HG03135 (cell line): ENCODE measurements around the gene RBM39.
"Not testable (repeated sequence)": the region's sequence is repeated elsewhere in the genome, so short reads cannot be mapped to it uniquely, and the experiment has no call there.

Source experiments
- ATAC-seq: cut with Tn5 transposase; IDR thresholded peaks from one replicate; pipeline ENCODE4 v1.9.1; 2021; ENCODE audit warnings: mild to moderate bottlenecking, moderate library complexity; ENCODE audit not compliant: unreplicated experiment

The RBM39 gene

DNA sequence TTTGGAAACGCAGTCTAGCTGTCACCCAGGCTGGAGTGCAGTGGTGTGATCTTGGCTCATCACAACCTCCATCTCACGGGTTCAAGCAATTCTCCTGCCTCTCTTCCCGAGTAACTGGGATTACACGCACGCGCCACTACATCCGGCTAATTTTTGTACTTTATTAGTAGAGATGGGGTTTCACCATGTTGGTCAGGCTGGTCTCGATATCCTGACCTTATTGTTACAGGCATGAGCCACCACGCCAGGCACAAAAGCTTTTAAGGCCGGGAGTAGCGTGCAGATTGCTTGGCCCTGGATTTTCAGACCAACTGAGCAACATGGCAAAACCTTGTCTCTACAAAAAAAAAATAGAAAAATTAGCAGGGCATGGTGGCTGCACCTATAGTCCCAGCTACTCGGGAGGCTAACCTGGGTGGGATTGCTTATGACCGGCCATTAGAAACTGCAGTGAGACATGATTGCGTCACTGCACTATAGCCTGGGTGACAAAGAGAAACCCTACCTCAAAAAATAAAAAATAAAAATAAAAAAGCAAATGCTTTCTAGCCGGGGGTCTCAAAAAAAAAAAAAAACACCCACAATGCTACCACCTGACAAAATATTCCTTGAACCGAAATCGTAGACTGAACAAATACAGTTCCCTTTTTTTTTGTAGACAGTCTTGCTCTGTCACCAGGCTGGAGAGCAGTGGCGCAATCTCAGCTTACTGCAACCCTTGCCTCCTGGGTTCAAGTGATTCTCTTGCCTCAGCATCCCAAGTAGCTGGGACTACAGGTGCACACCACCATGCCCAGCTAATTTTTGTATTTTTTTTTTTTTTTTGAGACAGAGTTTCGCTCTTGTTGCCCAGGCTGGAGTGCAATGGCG lies 15.0 kb downstream of the RBM39 start:
- ATAC-seq: no peak

DNA sequence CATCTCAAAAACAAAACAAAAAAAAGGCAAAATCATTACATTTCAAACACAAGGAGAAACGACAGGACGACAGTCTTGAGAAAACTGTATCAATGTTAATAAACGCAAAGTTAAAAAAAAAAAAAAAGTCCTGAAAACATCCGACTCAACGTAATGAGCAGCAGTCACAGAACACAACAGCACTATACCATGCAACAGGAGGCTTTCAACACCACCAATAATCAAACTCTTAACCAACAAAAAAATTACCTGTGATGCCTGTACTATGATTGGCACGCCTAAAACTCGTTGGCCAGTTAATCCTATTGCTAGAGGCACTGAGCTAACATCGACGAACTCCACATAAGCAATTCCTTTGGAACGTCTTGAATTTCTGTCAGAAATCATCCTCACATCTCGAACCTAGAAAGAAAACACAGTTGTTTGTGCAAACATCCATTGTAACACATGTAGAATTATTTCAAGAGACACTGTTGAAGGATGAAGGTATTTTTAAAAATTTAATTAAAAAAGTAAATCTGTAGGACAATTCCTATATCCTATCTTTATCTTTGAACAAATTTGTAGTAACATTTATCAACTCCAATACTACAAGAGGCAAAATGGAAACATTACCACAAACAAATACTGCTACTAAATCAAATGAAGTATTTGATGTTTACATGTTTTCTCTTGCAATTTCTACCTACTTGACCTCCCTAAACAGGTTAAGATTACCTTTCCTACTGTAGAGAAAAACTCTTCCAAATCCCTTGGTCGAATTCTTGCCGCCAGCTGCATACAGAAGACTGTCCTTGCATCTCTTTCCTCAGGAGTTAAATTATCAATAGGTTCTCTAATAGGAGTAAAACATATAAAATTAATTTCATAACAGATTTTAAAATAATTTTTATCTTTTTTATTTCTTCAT lies 17.5 kb downstream of the RBM39 start:
- ATAC-seq: no peak

DNA sequence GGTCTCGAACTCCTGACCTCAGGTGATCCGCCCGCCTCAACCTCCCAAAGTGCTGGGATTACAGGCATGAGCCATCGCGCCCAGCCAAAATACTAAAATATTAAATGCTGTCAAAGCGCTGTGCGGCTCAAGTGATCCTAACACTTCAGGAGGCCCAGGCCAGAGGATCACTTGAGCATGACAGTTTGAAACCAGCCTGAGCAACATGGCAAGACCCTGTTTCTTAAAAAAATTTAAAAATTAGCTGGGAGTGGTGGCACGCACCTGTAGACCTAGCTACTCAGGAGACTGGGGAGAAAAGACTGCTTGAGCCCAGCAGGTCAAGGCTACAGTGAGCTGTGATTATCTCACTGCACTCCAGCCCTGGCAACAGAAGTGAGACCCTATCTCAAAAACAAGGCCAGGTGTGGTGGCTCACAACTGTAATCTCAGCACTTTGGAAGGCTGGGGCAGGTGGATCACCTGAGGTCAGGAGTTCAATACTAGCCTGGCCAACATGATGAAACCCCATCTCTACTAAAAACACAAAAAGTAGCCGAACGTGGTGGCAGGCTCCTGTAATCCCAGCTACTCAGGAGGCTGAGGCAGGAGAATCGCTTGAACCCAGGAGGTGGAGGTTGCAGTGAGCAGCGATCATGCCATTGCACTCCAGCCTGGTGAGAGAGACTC lies 18.3 kb downstream of the RBM39 start:
- not testable (repeated sequence) for ATAC-seq

DNA sequence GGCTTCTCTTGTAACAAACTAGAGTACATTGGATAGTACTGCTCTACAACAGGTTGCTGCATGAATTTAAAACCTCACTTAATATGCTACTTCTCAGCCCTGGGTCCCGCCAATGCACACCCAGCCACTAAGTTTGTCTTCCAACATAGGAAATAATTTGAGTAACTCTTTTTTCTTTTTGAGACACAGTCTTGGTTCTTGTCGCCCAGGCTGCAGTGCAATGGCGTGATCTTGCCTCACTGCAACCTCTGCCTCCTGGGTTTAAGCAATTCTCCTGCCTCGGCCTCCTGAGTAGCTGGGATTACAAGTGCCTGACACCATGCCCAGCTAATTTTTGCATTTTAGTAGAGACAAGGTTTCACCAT lies 18.8 kb downstream of the RBM39 start:
- ATAC-seq: not testable (repeated sequence)

DNA sequence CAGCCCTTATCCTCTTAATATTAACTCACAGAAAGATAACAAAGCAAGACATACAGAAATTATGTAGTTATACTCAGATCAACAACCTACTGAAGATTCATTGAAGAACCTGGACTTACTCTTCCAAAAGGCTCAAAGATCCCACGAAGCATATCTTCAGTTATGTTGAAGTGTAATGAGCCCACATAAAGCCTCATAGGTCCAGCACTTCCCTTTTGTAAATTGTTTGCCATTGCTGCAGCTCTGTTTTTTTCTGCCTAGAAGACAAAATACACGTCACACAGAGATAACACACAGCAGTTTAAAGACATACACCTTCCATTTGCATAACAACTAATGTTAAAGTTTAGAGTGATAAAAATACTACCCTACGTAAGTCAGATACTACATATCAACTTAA lies 20.4 kb downstream of the RBM39 start:
- ATAC-seq: no peak

DNA sequence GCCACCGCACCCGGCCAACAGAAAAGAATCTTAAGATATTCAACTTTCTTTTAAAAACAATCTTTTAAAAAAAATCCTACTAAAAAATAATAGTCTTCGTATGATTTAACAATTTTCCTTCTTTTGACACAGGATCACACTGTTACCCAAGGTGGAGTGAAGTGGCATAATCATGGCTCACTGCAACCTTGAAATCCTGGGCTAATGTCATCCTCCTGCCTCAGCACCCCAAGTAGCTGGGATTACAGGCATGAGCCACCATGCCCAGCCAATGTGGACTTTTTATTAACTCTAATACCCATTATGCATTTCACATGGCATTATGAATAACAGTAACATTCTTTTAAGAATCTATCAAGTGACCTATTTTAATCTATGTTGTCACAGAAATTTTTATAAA lies 20.8 kb downstream of the RBM39 start:
- ATAC-seq: no peak

DNA sequence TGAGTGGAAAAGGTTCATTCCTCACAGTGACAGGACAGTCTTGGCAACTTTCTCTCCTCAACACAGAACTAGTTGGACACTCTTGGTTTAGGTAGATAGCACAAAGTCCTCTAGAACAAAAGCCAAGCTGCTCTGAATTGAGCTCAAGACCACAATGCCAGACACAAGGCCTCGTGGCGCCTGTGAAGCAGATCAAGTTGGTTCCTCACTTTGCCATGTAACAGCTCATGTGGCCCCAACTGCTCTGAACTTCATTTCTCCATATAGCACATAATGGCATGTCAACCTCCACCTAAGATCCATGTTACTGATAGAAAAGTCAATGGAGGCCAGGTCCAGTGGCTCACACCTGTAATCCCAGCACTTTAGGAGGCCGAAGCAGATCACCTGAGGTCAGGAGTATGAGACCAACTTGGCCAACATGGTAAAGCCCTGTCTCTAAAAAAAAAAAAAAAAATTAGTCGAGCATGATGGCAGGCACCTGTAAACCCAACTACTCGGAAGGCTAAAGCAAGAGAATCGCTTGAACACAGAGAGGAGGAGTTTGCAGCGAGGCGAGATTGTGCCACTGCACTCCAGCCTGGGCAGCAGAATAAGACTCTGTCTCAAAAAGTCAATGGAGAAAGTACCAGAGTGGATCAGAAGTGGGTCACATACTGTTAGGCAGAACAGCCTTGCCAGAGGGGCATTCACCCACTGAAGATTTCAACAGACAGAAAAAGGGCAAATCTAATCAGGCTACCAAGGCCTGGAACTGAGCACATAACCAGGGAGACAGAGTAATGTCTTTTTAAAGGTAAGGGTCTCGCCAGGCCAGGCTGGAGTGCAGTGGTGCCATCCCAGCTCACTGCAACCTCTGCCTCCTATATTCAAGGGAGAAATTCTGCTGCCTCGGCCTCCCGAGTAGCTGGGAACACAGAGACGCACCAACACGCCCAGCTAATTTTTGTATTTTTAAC lies 21.6 kb downstream of the RBM39 start:
- no peak for ATAC-seq

DNA sequence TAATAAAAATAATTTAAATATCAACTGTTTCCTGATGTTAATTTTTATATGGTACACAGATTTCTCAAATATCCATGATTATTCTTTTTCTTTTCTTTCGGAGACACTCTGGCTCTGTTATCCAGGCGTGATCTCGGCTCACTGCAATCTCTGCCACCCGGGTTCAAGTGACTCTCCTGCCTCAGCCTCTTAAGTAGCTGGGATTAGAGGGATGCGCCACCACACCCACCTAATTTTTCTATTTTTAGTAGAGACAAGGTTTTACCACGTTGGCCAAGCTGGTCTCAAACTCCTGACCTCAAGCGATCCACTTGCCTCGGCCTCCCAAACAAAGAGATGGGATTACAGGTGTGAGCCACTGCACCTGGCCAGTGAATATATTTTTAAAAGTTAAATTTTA lies 22.3 kb downstream of the RBM39 start:
- no peak for ATAC-seq

DNA sequence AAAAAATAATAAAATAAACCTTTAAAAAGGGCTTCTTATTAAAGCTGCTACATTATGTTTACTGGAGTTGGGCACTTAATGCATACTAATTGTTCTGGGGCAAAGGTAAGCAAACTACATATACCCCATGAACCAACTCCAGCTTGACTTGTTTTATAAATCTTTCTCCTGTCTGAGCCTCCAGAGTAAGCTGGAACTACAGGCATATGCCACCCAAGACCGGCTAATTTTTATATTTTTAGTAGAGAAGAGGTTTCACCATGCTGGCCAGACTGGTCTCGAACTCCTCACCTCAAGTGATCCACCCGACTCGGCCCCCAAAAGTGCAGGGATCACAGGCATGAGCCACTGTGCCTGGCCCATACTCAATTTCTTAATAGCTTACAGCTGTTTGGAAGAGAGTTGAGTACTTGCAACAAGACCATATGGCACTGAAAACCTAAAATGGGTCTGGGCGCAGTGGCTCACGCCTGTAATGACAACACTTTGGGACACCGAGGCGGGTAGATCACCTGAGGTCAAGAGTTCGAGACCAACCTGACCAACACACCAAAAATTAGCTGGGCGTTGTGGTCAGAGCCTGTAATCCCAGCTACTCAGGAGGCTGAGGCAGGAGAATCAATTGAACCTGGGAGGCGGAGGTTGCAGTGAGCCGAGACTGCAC lies 23.0 kb downstream of the RBM39 start:
- no peak for ATAC-seq

DNA sequence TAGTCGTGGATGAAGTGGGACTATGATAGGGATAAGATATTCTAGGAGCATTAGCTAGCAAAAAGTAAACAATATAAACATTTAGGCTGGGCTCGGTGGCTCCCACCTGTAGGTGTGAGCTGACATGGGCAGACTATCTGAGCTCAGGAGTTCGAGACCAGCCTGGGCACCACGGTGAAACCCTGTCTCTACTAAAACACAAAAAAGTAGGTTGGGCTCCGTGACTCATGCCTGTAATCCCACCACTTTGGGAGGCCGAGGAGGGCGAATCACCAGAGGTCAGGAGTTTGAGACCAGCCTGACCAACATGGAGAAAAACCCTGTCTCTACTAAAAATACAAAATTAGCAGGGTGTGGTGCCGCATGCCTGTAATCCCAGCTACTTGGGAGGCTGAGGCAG lies 23.7 kb downstream of the RBM39 start:
- not testable (repeated sequence) for ATAC-seq

DNA sequence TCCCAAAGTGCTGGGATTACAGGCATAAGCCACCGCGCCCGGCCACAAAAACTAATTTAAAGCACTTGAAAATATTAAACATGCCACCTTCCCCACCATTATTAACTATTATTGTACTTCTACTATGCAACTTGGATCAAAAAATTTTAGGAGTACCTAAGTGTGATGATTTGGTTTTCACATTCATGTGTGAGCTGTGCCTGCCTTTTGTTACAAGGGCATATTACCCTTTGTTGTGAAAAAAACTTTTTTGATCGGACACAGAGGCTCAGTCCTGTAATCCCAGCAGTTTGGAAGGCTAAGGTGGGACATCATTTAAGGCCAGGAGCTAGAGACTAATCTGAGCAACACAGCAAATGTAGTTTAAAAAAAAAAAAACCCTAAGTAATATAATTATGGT lies 25.7 kb downstream of the RBM39 start:
- no peak for ATAC-seq

DNA sequence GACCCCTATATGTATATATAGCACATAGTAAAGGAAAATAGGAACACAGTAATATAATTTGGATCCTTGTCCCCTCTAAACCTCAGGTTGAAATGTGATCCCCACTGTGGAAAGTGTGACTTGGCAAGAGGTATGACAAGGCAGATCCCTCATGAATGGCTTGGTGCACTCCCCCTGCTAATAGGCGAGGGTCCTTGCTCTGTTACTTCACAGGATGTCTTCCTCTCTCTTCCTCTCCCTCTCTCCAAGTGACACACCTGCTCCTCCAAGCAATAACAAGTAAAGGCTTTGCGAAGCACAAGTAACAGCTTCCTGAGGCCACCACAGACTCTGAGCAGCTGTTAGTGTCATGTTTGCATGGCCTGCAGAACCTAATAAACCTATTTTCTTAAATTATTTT lies 26.4 kb downstream of the RBM39 start:
- no peak for ATAC-seq

DNA sequence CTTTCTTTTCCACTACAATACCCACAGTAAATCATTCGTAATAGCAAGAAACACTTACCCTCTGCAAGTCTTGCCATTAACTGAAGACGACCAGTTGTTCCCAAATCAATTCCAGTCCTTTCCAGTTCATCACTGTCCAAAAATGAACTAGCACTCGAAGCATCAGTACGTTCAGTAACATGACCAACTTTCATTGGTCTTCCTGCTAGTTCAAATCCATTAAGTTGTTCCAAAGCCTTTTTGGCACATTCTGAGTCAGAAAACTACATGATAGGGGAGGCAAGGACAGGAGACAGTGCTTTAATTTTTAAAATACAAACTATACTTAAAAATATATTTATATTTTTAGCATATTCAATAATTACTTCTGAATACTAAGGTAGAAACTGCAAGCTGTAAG lies 27.9 kb downstream of the RBM39 start:
- no peak for ATAC-seq

DNA sequence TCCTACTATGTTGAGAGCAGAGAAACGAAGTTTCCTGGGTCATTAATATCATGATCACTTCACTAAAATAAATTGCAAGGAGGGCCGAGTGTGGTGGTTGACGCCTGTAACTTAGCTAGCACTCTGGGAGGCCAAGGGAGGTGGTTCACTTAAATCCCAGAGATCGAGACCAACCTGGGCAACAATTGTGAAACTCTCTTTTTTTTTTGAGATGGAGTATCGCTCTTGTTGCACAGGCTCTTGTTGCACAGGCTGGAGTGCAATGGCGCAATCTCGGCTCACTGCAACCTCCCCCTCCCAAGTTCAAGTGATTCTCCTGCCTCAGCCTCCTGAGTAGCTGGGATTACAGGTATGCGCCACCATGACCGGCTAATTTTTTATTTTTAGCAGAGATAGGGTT lies 28.9 kb downstream of the RBM39 start:
- ATAC-seq: not testable (repeated sequence)

DNA sequence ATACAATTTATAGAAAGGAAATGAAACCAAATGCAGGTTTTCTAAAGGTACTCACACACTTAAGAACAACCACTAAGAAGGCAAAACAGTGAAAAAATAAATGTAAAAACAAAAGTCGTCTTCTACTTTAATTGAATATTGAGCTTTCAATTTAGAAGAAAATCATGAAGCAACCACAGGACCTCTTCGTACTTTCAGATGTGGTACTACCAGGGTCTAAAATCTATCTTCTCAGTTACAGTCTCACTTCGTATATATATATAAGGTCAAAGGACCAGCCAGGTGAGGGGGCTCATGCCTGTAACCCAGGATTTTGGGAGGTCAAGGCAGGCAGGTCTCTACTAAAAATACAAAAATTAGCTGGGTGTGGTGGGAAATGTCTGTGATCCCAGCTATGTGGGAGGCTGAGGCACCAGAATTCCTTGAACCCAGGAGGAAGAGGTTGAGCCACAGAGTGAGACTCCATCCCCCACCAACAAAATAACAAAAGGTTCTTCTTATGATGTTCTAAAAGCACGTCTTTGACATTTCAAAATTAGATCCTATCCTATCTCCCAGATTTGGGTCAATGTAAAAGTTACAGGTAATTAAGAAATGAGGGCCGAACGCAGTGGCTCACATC lies 30.4 kb downstream of the RBM39 start:
- no peak for ATAC-seq

DNA sequence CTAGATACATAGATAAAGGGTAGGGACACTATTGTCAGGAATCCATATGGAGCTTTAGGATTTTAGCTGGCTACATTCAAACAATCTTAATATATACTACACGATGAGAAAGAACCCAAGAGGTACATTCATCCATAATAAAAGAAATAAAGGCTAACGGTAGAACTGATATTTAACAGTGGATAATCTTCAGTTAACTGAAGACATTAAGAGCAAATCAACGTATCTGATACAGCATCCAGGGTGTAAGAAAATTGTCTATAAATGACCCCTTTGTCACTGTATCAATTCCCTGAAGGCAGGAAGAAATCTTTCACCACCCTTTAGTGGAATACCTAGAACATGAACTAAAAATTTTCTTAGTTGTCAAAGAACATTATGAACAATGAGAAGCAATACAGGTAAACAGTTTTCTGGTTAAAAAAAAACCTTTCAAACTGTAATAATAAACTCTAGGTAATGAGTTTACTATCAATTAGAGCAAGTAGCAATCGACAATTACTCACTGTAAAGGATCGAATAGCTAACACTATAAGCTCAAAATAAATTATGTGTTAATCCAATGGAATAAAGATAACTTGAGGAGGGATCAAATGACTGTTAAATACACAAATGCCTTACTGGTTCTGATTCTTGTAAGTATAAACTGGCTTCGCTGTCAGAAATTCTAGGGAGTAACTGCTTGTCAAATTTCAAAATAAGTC lies 31.0 kb downstream of the RBM39 start:
- no peak for ATAC-seq

DNA sequence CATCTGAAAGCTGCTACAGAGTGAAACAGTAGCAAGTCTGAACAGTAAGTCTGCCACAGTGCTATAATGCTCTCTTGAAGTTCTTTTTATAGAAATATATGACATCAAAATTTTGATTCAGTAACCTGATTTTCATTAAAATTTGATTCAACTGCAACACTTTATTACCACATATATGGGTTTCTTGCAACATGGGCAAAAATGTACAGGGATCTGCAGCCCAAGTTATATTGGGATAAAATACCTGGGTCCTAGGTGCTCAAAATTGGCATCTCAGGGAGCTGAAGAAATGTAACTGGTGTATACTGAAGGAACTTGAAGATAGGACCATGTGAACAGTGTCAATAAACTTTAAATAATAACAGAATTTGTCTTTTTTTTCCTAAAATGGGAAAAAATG lies 32.0 kb downstream of the RBM39 start:
- ATAC-seq: no peak

DNA sequence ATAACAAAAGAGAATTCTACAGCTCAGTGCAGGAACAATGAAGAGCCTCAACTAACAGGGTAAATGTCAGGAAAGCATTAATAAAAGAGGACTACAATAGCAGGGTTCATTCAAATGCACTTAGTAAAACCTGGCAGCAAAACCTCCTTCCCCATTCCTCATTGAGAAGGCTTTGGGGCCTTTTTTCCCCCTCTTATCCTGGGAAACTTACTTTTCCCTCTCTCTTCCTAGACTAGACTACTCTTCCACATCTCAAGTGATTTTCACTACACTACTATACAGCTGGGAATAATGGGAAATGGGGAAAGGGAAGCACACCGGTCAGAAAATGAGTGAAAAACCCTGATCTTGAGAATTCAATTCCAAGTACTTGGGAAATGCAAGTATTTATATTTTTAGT lies 32.8 kb downstream of the RBM39 start:
- ATAC-seq: no peak

DNA sequence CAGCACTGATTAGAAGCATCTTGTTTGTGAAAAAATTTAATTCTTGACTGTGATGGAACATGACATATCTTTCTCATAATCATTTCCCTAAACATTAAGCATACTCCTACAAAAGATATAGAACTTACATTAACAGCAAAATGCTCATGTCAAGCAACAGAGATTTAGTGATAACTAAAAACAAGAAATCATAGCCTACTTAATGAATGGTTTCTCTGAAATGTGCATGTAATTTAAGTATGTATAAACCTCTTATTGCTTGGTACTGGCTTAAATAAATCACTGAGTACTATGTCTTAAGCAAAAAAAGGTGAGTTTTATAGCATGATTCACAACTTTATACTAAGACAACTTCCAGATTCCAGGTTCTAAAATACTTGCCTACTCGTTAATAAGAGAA lies 33.6 kb downstream of the RBM39 start:
- ATAC-seq: no peak
